Lung (tissue), 12 donors: ENCODE measurements around the gene CNTNAP2. TPM values are rescaled to one million over a fixed set of nuclear protein-coding genes. Genes with fewer than 3 reads are reported as not detected.

ENCODE experiments used
- ATAC-seq: fragments of 200-7000 bp; cut with Tn5 transposase; one replicate; pipeline ENCODE4 v1.9.1; 2020; ENCODE audit warnings: moderate number of reproducible peaks; ENCODE audit not compliant: insufficient read depth, low FRiP score
- DNase-seq, 3 donors: peaks; one replicate each; pipeline ENCODE4 v3.0.0-alpha.2; 2013 to 2017
- H3K27ac ChIP-seq, 2 donors: one replicate each; pipeline ENCODE4 v1.5.1; 2013; ENCODE audit warnings: mild to moderate bottlenecking in 2 of 2, moderate library complexity in 2 of 2, control low read depth in 1 of 2, inconsistent platforms in 1 of 2, low read depth in 1 of 2, low read length in 1 of 2
- H3K27me3 ChIP-seq, 3 donors: one replicate each; pipeline ENCODE4 v1.5.1; 2013; ENCODE audit warnings: low read length in 2 of 3; ENCODE audit not compliant: control insufficient read depth in 3 of 3, insufficient read depth in 3 of 3
- H3K36me3 ChIP-seq, 4 donors: one replicate each; pipeline ENCODE4 v1.5.1; 2013; ENCODE audit warnings: low read length in 4 of 4, mild to moderate bottlenecking in 1 of 4, moderate library complexity in 1 of 4; ENCODE audit not compliant: control insufficient read depth in 4 of 4, insufficient read depth in 4 of 4
- H3K4me1 ChIP-seq, 5 donors: one replicate each; pipeline ENCODE4 v1.5.1; 2013; ENCODE audit warnings: low read length in 5 of 5, mild to moderate bottlenecking in 2 of 5, moderate library complexity in 1 of 5; ENCODE audit not compliant: control insufficient read depth in 5 of 5, insufficient read depth in 5 of 5
- H3K4me3 ChIP-seq: one replicate; pipeline ENCODE4 v1.5.1; 2013; ENCODE audit warnings: mild to moderate bottlenecking, control low read depth, moderate library complexity
- H3K9ac ChIP-seq, 2 donors: one replicate each; pipeline ENCODE4 v1.5.1; 2013; ENCODE audit warnings: low read length in 2 of 2, control low read depth in 1 of 2; ENCODE audit not compliant: insufficient read depth in 1 of 2
- H3K9me3 ChIP-seq, 4 donors: one replicate each; pipeline ENCODE4 v1.5.1; 2013; ENCODE audit warnings: low read length in 3 of 4, mild to moderate bottlenecking in 1 of 4, moderate library complexity in 1 of 4; ENCODE audit not compliant: control insufficient read depth in 4 of 4, insufficient read depth in 3 of 4
- WGBS, 2 donors: extraction: QIAGEN DNeasy Blood & Tissue Kit; methylation state at CpG; one replicate each; pipeline ENCODE4 v1.1.7; 2013; 5-methylcytosine and 5-hydroxymethylcytosine counted together
- polyA plus RNA-seq, 2 donors: library from polyadenylated mRNA; stranded (reverse); fragments of 200-250 nt; gene quantifications; one replicate each; pipeline ENCODE4 v1.2.1, GENCODE V29; 2013
- total RNA-seq, 2 donors: library from RNA; depleted of rRNA in 1 of 2; stranded (reverse); fragments of >200 nt in 1 of 2; gene quantifications; one replicate each; pipeline ENCODE4 v1.2.1, GENCODE V29; 2014 to 2021
- TF ChIP-seq, protein P1 (sequence below): IDR thresholded peaks from 2 replicates; pipeline ENCODE4 v1.5.1; 2012; ENCODE audit warnings: mild to moderate bottlenecking; ENCODE audit errors: control extremely low read depth, extremely low read depth
- donor health status: control.
- donor health status: control.
- donor health status: Bipolar disorder and iron deficiency.
- donor health status: healthy.
- donor health status: DM: yes; HTN: yes; CAD: no.

The CNTNAP2 gene
- total and polyA plus RNA-seq, 4 donors = 0.18 to 45.3 (median 0.52) TPM

DNA sequence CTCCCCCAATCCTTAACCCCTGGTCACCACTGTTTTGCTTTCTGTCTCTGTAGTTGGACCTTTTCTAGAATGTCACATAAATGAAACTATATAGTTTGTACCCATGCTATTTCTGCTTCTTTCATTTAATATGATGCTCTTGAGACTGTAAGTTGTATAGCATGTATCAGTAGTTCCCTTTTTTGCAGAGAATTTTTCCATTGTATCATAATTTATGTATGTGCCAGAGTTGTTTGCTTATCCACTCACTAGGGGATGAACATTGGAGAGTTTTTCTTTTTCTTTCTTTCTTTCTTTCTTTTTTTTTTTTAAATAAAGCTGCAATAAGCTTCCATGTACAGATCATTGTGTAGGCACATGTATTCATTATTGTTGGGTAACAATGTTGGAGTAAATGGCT is 544.8 kb downstream of the CNTNAP2 start:
- no peaks in the 10 kb centered on the region for H3K4me1 ChIP-seq
- H3K9me3 ChIP-seq = no peaks in the 10 kb centered on the region
- ATAC-seq = no peak

DNA sequence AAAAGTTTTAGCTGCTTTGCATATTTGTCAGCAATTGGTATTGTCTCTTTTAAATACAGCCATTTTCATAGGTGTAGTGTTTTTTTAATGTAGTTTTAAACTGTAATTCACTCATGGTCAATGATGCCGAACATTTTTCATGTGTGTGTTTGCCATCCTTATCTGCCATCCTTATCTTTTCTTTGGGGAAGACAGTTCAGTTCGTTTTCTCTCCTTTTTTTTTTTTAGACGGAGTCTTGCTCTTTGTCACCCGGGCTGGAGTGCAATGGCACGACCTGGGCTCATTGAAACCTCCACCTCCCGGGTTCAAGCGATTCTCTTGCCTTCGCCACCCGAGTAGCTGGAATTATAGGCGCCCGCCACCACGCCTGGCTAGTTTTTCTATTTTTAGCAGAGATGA is 545.3 kb downstream of the CNTNAP2 start:
- ATAC-seq (no peak), DNase-seq (no peak)
- no peaks in the 10 kb centered on the region for H3K4me1 ChIP-seq
- H3K27me3 ChIP-seq = no peaks in the 10 kb centered on the region
- no peak overlapping the region for H3K27ac ChIP-seq
- WGBS, 2 donors = 70 to 80% methylated on average over 12 of the region's 12 CpGs
- H3K9ac ChIP-seq = no peak overlapping the region
- H3K4me3 ChIP-seq = no peak overlapping the region
- no peaks in the 10 kb centered on the region for H3K9me3 ChIP-seq
- no peaks in the 10 kb centered on the region for H3K36me3 ChIP-seq
- TF ChIP-seq, protein P1, sequence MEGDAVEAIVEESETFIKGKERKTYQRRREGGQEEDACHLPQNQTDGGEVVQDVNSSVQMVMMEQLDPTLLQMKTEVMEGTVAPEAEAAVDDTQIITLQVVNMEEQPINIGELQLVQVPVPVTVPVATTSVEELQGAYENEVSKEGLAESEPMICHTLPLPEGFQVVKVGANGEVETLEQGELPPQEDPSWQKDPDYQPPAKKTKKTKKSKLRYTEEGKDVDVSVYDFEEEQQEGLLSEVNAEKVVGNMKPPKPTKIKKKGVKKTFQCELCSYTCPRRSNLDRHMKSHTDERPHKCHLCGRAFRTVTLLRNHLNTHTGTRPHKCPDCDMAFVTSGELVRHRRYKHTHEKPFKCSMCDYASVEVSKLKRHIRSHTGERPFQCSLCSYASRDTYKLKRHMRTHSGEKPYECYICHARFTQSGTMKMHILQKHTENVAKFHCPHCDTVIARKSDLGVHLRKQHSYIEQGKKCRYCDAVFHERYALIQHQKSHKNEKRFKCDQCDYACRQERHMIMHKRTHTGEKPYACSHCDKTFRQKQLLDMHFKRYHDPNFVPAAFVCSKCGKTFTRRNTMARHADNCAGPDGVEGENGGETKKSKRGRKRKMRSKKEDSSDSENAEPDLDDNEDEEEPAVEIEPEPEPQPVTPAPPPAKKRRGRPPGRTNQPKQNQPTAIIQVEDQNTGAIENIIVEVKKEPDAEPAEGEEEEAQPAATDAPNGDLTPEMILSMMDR = no peak

More for the DNA sequence above, 544.8 kb downstream of the CNTNAP2 start:
- DNase-seq = no peak
- no peak overlapping the region for H3K4me3 ChIP-seq
- TF ChIP-seq, protein P1 = no peak
- H3K9ac ChIP-seq = no peak overlapping the region
- no peaks in the 10 kb centered on the region for H3K27me3 ChIP-seq
- H3K36me3 ChIP-seq = no peaks in the 10 kb centered on the region
- no peak overlapping the region for H3K27ac ChIP-seq

DNA sequence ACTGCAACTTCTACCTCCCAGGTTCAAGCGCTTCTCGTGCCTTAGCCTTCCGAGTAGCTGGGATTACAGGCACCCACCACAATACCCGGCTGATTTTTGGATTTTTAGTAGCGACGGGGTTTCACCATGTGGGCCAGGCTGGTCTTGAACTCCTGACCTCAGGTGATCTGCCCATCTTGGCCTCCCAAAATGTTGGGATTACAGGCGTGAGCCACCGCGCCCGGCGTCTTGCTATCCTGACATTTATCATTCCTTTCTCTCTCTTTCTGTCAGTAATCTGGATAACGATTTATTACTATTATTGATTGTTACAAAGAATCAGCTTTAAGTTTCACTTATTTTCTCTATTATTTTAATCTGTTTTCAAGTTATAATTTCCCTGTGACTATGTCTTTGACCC is 548.4 kb downstream of the CNTNAP2 start:
- 95% methylated on average over 12 of the region's 12 CpGs for WGBS, 2 donors
- no peaks in the 10 kb centered on the region for H3K36me3 ChIP-seq
- TF ChIP-seq, protein P1 = no peak
- no peak for ATAC-seq
- peaks cover 0 to 2% (median 0%) of the 10 kb centered on the region in 4 donors for H3K9me3 ChIP-seq
- H3K4me1 ChIP-seq = no peaks in the 10 kb centered on the region
- no peak for DNase-seq
- H3K27me3 ChIP-seq = no peaks in the 10 kb centered on the region
- no peak overlapping the region for H3K4me3 ChIP-seq
- H3K9ac ChIP-seq = no peak overlapping the region
- H3K27ac ChIP-seq = no peak overlapping the region

DNA sequence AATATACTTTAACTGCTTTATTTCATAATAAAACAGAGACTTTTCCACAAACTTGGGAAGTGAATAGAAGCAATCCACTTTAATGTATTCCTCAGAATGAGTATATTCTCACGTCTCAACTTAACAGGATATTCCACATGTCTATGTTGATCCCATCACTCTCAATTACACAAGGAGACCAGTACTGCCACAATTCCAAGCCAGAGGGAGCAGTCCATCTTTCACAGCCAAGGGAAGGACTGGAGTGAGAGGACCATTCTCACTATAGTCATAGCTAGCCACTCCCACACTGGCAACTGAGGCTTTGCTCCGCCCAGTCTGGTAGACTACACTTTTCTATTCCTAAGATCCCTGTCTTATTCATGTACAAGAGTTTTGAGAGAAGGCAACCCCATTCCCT is 553.9 kb downstream of the CNTNAP2 start:
- TF ChIP-seq, protein P1 = no peak
- H3K4me1 ChIP-seq = no peaks in the 10 kb centered on the region
- no peak overlapping the region for H3K4me3 ChIP-seq
- DNase-seq = no peak
- WGBS, 2 donors = 91 to 92% methylated on average over 2 of the region's 2 CpGs
- no peaks in the 10 kb centered on the region for H3K27me3 ChIP-seq
- H3K27ac ChIP-seq = no peak overlapping the region
- no peak overlapping the region for H3K9ac ChIP-seq
- no peaks in the 10 kb centered on the region for H3K36me3 ChIP-seq
- H3K9me3 ChIP-seq = peaks cover 0 to 6% (median 0%) of the 10 kb centered on the region in 4 donors
- ATAC-seq = no peak
